Naive B cell (primary cell): Measurements from ENCODE around the gene TCF25. TPM values are rescaled to one million over a fixed set of nuclear protein-coding genes. Genes with fewer than 3 reads are reported as not detected.
"Not testable (repeated sequence)": the region's sequence is repeated elsewhere in the genome, so short reads cannot be mapped to it uniquely, and the experiment has no call there.

Experiments
- ATAC-seq, 2 donors: fragments of 150-1000 bp; cut with Tn5 transposase; 2 replicates each; pipeline ENCODE4 v1.10.0; 2021; ENCODE audit warnings: low read depth in 2 of 2, mild to moderate bottlenecking in 2 of 2, moderate library complexity in 2 of 2
- DNase-seq: peaks from one replicate; pipeline ENCODE4 v3.0.0; 2022
- H3K27ac Mint-ChIP-seq, 6 donors: one replicate each; pipeline ENCODE4 v1.8.0; 2020 to 2022; ENCODE audit warnings: mild to moderate bottlenecking in 6 of 6, mixed read lengths in 6 of 6, moderate library complexity in 5 of 6, inconsistent platforms in 2 of 6
- H3K27me3 Mint-ChIP-seq, 3 donors: one replicate each; pipeline ENCODE4 v1.8.0; 2021 to 2022; ENCODE audit warnings: mixed read lengths in 3 of 3, mild to moderate bottlenecking in 1 of 3
- H3K36me3 Mint-ChIP-seq, 2 donors: one replicate each; pipeline ENCODE4 v1.8.0; 2020 to 2022; ENCODE audit warnings: mixed read lengths in 2 of 2, inconsistent platforms in 1 of 2, mild to moderate bottlenecking in 1 of 2
- H3K4me1 Mint-ChIP-seq, 3 donors: one replicate each; pipeline ENCODE4 v1.8.0; 2020 to 2022; ENCODE audit warnings: mixed read lengths in 3 of 3, inconsistent platforms in 1 of 3, mild to moderate bottlenecking in 1 of 3, moderate library complexity in 1 of 3
- H3K4me3 Mint-ChIP-seq, 8 donors: one replicate each; pipeline ENCODE4 v1.8.0; 2020 to 2022; ENCODE audit warnings: mild to moderate bottlenecking in 8 of 8, mixed read lengths in 8 of 8, moderate library complexity in 8 of 8, inconsistent platforms in 2 of 8
- H3K9me3 Mint-ChIP-seq, 7 donors: one replicate each; pipeline ENCODE4 v1.8.0; 2020 to 2022; ENCODE audit warnings: mixed read lengths in 7 of 7, mild to moderate bottlenecking in 5 of 7, inconsistent platforms in 2 of 7, moderate library complexity in 1 of 7
- polyA plus RNA-seq, 6 donors: library from polyadenylated mRNA; unstranded; fragments of 300-500 nt; fragmentation: Illumina TruSeq; gene quantifications; one replicate each; pipeline ENCODE4 v1.2.3, GENCODE V29; 2021; ENCODE audit warnings: low read depth in 6 of 6

TCF25 gene
- polyA plus RNA-seq, 6 donors from 2014 or later = 88.4 to 135 (median 108) TPM

DNA sequence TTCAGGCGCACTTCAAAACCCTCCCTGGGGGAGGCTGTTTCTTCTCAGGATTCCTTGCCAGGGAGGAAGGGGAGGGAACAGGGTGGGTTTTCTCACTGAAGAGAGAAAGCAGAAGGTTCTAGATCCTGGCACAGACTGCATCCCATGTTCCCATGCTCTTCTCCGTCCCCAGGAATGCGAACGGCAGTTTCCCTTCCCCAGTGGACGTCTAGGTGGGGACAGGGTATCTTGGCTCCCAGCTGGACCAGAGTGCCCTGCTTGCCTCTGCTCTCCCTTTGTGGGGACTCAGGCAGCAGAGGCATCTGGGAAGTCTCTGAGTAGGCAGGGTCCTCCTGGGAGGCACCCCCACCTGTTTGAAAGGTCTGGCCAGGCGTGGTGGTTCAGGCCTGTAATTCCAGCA is 3.0 kb upstream of the TCF25 start:
- H3K4me1 Mint-ChIP-seq = peaks cover 4 to 19% (median 17%) of the 10 kb centered on the region in 3 donors
- H3K27me3 Mint-ChIP-seq = no peaks in the 10 kb centered on the region
- no peak for DNase-seq
- H3K9me3 Mint-ChIP-seq = peaks cover 0 to 3% (median 0%) of the 10 kb centered on the region in 7 donors
- peak overlapping the region in 1 of 6 donors; percentile 84 for H3K27ac Mint-ChIP-seq
- H3K36me3 Mint-ChIP-seq = peaks cover 0 to 4% of the 10 kb centered on the region in 2 donors
- no peak overlapping the region for H3K4me3 Mint-ChIP-seq
- no peak for ATAC-seq

DNA sequence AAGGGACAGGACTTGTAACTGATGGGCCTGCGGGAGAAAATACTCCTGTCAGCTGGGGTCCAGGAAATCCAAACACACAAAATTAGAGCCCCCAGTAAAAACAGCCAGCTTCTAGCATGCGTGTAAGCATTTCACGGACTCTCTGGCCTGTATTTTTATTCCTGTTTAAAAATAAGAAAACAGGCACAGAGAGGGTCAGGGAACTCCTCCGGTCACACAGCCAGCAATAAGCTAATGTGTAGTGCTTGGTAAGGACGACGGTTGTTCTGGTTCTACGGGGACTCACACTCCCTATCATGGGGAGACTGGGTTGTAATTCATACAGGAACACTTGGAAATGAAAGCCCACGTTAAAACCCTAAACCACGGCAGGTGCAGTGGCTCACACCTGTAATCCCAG is 1.5 kb upstream of the TCF25 start:
- Mint-ChIP-seq H3K9me3 (peaks cover 0 to 3% (median 0%) of the 10 kb centered on the region in 7 donors), H3K27ac (peak overlapping the region in 3 of 6 donors; percentile 16 to 100 (median 98)), H3K27me3 (no peaks in the 10 kb centered on the region), H3K4me1 (peaks cover 4 to 19% (median 17%) of the 10 kb centered on the region in 3 donors), H3K36me3 (peaks cover 0 to 4% of the 10 kb centered on the region in 2 donors), H3K4me3 (peak overlapping the region in 6 of 8 donors; percentile 53 to 98 (median 76))
- DNase-seq = no peak
- ATAC-seq = no peak

DNA sequence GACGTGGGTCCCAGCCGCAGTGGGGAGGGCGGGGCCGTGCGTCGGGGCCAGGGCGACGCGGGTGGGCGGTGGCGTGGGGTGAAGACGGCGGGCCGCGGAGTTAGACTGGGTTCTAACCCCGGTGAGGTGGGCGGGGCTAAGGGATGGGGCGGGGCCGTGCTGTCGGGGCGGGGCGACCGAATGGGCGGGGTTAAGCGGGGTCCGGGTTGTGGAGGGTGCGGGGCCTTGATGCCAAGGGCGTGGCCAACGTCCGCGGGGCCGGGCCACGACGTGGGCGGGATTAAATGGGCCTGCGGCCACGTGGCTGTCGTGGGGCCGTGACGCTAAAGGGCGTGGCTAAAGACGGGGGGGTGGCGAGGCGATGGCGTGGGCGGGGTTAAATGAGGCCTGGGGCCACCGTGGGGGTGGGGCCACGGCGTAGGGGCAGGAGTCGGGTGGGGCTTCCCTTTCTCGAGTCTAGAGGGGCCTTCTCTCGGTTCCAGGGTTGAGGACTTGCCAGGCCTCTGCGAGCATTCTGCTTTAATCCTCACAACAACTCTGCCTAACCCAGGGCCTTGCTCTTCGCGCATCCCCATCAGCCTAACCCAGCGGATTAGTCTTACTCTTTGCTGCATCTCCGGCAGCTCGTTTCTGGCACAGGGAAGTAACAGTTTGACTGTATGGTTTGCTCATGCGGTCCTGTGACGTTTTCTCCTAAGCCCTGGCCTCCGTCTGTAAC is 739 bp downstream of the TCF25 start:
- peak overlapping the region; percentile 84 to 98 (median 92) for H3K4me3 Mint-ChIP-seq
- no peaks in the 10 kb centered on the region for H3K27me3 Mint-ChIP-seq
- peak; percentile 98 for DNase-seq
- peaks cover 8 to 26% (median 19%) of the 10 kb centered on the region in 3 donors for H3K4me1 Mint-ChIP-seq
- peaks cover 0 to 3% (median 0%) of the 10 kb centered on the region in 7 donors for H3K9me3 Mint-ChIP-seq
- peak; percentile 78 to 82 for ATAC-seq
- peaks cover 0 to 4% of the 10 kb centered on the region in 2 donors for H3K36me3 Mint-ChIP-seq
- peak overlapping the region; percentile 98 to 100 (median 98) for H3K27ac Mint-ChIP-seq

DNA sequence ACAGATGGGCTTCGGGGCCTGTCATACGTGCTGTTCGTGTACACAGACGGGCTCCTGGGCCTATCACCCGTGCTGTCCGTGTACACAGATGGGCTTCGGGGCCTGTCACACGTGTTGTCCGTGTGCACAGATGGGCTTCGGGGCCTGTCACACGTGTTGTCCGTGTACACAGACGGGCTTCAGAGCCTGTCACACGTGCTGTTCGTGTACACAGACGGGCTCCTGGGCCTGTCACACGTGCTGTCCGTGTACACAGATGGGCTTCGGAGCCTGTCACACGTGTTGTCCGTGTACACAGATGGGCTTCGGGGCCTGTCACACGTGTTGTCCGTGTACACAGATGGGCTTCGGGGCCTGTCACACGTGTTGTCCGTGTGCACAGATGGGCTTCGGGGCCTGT is 5.7 kb downstream of the TCF25 start:
- H3K27me3 Mint-ChIP-seq, DNase-seq, ATAC-seq, H3K4me3 Mint-ChIP-seq, H3K9me3 Mint-ChIP-seq, H3K27ac Mint-ChIP-seq: not testable (repeated sequence)
- Mint-ChIP-seq H3K4me1 (peaks cover 17 to 31% (median 24%) of the 10 kb centered on the region in 3 donors), H3K36me3 (peaks cover 9 to 13% of the 10 kb centered on the region in 2 donors)

DNA sequence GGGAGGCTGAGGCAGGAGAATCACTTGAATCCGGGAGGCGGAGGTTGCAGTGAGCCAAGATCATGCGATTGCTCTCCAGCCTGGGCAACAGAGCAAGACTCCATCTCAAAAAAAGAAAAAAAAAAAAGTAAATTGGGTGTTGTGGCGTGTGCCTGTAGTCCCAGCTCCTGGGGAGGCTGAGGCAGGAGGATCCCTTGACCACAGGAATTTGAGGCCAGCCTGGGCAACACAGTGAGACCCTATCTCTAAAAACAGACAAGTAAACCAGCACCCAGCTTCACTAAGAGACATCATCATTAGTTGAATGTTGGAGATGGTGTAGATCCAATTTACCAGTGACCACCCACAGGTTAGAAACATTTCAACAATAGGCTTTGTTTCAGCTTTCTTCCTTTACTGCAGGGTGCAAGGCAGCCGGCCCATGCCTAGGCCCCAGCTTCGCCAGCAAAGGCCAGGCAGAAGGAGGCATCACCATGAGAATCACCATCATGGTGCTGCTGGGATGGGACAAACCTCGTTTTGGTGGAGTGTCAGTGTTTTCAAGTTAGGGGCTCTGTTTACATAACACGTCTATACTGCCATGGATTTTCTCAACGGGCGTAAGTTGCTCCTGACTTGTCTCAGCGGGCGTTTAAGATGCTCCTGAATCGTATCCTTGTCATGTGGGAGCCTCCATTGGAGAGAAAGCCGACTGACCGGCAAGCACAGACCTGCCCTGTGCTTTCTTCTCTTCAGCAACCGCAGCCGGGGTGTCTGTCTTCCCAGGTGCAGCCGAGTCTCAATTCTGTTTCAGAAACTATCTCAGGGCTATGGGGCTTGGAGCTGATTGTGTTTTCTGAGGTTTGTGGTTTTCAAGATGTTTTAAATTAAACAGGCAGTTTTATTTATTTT is 7.3 kb downstream of the TCF25 start:
- ATAC-seq = no peak
- no peak for DNase-seq
- H3K36me3 Mint-ChIP-seq = peaks cover 13 to 26% of the 10 kb centered on the region in 2 donors
- peaks cover 19 to 21% (median 20%) of the 10 kb centered on the region in 3 donors for H3K4me1 Mint-ChIP-seq
- H3K4me3 Mint-ChIP-seq = no peak overlapping the region
- no peaks in the 10 kb centered on the region for H3K9me3 Mint-ChIP-seq
- no peaks in the 10 kb centered on the region for H3K27me3 Mint-ChIP-seq
- peak overlapping the region in 2 of 6 donors; percentile 52 to 73 for H3K27ac Mint-ChIP-seq

- no peak for DNase-seq
- peaks cover 13 to 26% of the 10 kb centered on the region in 2 donors for H3K36me3 Mint-ChIP-seq
- H3K4me1 Mint-ChIP-seq = peaks cover 19 to 21% (median 20%) of the 10 kb centered on the region in 3 donors
- no peaks in the 10 kb centered on the region for H3K27me3 Mint-ChIP-seq
- peak overlapping the region in 2 of 6 donors; percentile 20 to 73 for H3K27ac Mint-ChIP-seq
- no peaks in the 10 kb centered on the region for H3K9me3 Mint-ChIP-seq
- no peak overlapping the region for H3K4me3 Mint-ChIP-seq
- ATAC-seq = no peak
These were observed 8.0 kb downstream of the TCF25 start for GRCh38 chr16:89881368-89881730.

DNA sequence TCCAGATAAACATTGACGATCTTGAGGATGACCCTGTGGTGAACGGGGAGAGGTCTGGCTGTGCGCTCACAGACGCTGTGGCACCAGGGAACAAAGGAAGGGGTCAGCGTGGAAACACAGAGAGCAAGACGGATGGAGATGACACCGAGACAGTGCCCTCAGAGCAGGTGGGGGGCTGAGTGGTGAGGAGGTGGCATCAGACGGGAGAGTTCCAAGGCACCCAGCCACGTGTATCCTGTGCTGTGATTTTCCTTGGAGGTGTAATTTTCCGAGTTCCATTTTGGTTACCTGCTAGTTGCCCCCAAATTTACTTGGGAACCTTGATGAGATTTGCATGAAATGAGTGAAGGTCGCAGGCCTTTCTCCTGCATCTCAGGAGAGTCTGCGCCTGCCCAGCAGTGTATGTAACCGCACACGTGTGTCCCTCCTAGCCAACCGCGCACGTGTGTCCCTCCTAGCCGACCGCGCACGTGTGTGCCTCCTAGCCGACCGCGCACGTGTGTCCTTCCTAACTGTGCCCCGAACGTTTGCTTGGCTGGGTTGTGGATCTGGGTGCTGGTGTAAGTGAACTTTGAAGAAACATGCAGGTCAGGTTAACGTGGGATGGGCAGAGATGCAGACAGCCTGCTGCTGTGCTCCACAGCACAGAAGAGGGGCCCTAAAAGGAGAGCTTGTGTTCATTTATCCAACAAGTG is 10.1 kb downstream of the TCF25 start:
- H3K27ac Mint-ChIP-seq = peak overlapping the region in 2 of 6 donors; percentile 56 to 82

GRCh38 chr16:89884041-89884421 is 10.6 kb downstream of the TCF25 start:
- H3K27ac Mint-ChIP-seq = peak overlapping the region in 2 of 6 donors; percentile 34 to 56
- H3K4me1 Mint-ChIP-seq = peaks cover 13 to 19% (median 17%) of the 10 kb centered on the region in 3 donors
- no peak for ATAC-seq
- H3K36me3 Mint-ChIP-seq = peaks cover 13 to 26% of the 10 kb centered on the region in 2 donors
- H3K4me3 Mint-ChIP-seq = no peak overlapping the region
- no peaks in the 10 kb centered on the region for H3K9me3 Mint-ChIP-seq
- no peak for DNase-seq
- no peaks in the 10 kb centered on the region for H3K27me3 Mint-ChIP-seq

More for the DNA sequence above, 10.1 kb downstream of the TCF25 start:
- no peak for ATAC-seq
- Mint-ChIP-seq H3K27me3 (no peaks in the 10 kb centered on the region), H3K9me3 (no peaks in the 10 kb centered on the region), H3K36me3 (peaks cover 13 to 26% of the 10 kb centered on the region in 2 donors), H3K4me3 (no peak overlapping the region), H3K4me1 (peaks cover 14 to 19% (median 17%) of the 10 kb centered on the region in 3 donors)
- DNase-seq = no peak

DNA sequence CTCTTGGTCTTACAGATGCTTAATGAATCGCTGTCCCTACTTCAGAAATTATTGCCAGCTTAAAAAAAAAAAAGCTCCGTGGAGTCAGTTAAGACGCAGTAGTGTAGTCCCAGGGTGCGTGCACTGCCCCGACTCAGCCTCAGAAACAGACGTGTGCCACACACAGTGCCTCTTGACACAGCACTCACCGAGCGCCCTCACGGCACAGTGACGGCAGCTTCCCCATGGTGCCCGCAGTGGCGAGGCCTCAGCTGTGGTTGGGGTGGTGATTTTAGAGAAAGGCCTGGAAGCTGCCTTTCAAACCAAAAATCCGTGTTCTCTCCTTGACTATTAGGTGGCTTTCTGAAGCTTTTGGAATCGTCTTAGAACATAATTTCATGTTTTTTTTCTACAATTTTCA is 13.9 kb downstream of the TCF25 start:
- Mint-ChIP-seq H3K36me3 (peaks cover 16 to 26% of the 10 kb centered on the region in 2 donors), H3K27ac (peak overlapping the region in 1 of 6 donors; percentile 26)
- ATAC-seq = no peak

DNA sequence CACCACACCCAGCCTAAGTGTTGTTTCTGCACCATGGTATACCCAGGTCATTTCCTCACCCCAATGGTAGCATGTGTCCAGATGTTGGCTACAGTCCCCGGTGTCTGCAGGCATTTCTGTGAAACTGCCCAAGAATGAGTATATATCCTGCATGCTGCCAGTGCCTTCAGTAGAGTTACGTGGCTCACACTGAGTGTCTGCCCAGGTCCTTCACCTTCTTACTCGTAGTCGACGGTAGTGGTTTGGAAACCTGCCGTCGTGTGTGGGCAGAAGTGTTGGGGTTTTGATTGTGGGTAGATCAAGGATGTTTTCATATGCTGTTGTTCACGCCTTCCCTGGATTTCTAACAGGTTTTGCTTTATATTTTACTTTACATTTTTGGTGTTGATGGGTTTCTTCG is 16.8 kb downstream of the TCF25 start:
- Mint-ChIP-seq H3K36me3 (peaks cover 3 to 7% of the 10 kb centered on the region in 2 donors), H3K4me1 (peaks cover 2 to 7% (median 5%) of the 10 kb centered on the region in 3 donors), H3K27me3 (no peaks in the 10 kb centered on the region), H3K9me3 (no peaks in the 10 kb centered on the region), H3K4me3 (no peak overlapping the region), H3K27ac (no peak overlapping the region)
- DNase-seq (no peak), ATAC-seq (no peak)

More for the DNA sequence above, 13.9 kb downstream of the TCF25 start:
- no peaks in the 10 kb centered on the region for H3K27me3 Mint-ChIP-seq
- no peaks in the 10 kb centered on the region for H3K9me3 Mint-ChIP-seq
- H3K4me1 Mint-ChIP-seq = peaks cover 8 to 23% (median 20%) of the 10 kb centered on the region in 3 donors
- H3K4me3 Mint-ChIP-seq = peak overlapping the region in 1 of 8 donors; percentile 56
- DNase-seq = no peak

GRCh38 chr16:89890886-89891657 is 17.7 kb downstream of the TCF25 start:
- DNase-seq = no peak
- H3K27ac Mint-ChIP-seq = peak overlapping the region in 1 of 6 donors; percentile 11
- no peak for ATAC-seq
- no peak overlapping the region for H3K4me3 Mint-ChIP-seq
- peaks cover 2 to 5% (median 4%) of the 10 kb centered on the region in 3 donors for H3K4me1 Mint-ChIP-seq
- no peaks in the 10 kb centered on the region for H3K9me3 Mint-ChIP-seq
- no peaks in the 10 kb centered on the region for H3K27me3 Mint-ChIP-seq
- H3K36me3 Mint-ChIP-seq = peaks cover 0 to 4% of the 10 kb centered on the region in 2 donors

DNA sequence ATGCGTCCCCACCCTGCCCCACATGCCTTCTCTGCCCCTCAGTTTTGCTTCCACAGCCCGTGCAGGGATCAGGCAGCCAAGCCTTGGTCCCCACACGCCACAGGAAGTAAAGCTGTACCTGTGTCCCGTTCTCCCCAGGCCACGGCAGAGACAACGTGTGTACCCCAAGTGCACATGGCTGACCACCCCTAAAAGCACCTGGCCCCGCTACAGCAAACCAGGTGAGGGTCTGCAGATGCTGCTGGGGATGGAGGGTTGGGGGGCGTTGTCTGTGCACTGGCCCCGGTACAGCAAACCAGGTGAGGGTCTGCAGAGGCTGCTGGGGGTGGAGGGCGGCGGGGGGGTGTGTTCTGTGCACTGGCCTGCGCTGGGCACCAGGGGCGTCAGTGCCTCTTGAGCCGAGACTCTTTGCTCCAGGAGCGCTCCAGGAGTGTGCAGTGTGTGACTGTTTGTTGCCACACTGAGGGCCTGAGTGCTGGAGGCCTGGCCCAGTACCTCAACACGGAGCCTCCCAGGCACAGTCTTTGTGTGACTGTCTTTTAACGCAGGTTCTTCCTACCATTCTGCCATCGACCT is 18.8 kb downstream of the TCF25 start:
- H3K9me3 Mint-ChIP-seq = no peaks in the 10 kb centered on the region
- H3K27me3 Mint-ChIP-seq = no peaks in the 10 kb centered on the region
- ATAC-seq = no peak
- no peak overlapping the region for H3K4me3 Mint-ChIP-seq
- DNase-seq = no peak
- peak overlapping the region in 1 of 6 donors; percentile 60 for H3K27ac Mint-ChIP-seq
- H3K4me1 Mint-ChIP-seq = peaks cover 2 to 5% (median 4%) of the 10 kb centered on the region in 3 donors
- H3K36me3 Mint-ChIP-seq = peaks cover 0 to 4% of the 10 kb centered on the region in 2 donors
